Measurements from ENCODE around the gene CR1. TPM values are rescaled to one million over a fixed set of nuclear protein-coding genes. Genes with fewer than 3 reads are reported as not detected.

Gene CR1
- total RNA-seq, 4 donors from 2014 or later, result 0.56 to 1.0 (median 0.66) TPM

- WGBS, result 100% methylated on average over 1 of the region's 1 CpG
- DNase-seq (ENCODE audit: low spot score in 2 of 2), result no peak
- peaks cover 56% of the 10 kb centered on the region for H3K27me3 ChIP-seq
- H3K4me1 ChIP-seq, result peaks cover 10% of the 10 kb centered on the region
- no peak overlapping the region for H3K27ac ChIP-seq
- H3K9me3 ChIP-seq, result no peaks in the 10 kb centered on the region
- no peak overlapping the region for H3K4me3 ChIP-seq
- TF ChIP-seq POLR2AphosphoS5 (IDR thresholded peaks at IDR 0.05) (no peak), POLR2A (IDR thresholded peaks at IDR 0.05) (no peak), CTCF (IDR thresholded peaks at IDR 0.05) (no peak), EP300 (IDR thresholded peaks at IDR 0.05) (no peak)
- H3K36me3 ChIP-seq, result no peaks in the 10 kb centered on the region
Measured at GRCh38 chr1:207666342-207666741, 170.4 kb downstream of the CR1 start.

GRCh38 chr1:207669528-207670009 is 173.6 kb downstream of the CR1 start:
- H3K36me3 ChIP-seq, result no peaks in the 10 kb centered on the region
- DNase-seq (ENCODE audit: low spot score in 2 of 2), result no peak
- WGBS, result 13% methylated on average over 9 of the region's 44 CpGs
- H3K27ac ChIP-seq, result no peak overlapping the region
- no peaks in the 10 kb centered on the region for H3K9me3 ChIP-seq
- H3K4me3 ChIP-seq, result peak overlapping the region; percentile 31
- H3K4me1 ChIP-seq, result peaks cover 10% of the 10 kb centered on the region
- peaks cover 74% of the 10 kb centered on the region for H3K27me3 ChIP-seq
- no peak for TF ChIP-seq POLR2AphosphoS5 (IDR thresholded peaks at IDR 0.05)
- no peak for TF ChIP-seq CTCF (IDR thresholded peaks at IDR 0.05)
- no peak for TF ChIP-seq POLR2A (IDR thresholded peaks at IDR 0.05)
- TF ChIP-seq EP300 (IDR thresholded peaks at IDR 0.05), result no peak

- 85% methylated on average over 3 of the region's 3 CpGs for WGBS
- Histone ChIP-seq H3K4me1 (peaks cover 10% of the 10 kb centered on the region), H3K4me3 (no peak overlapping the region), H3K27ac (no peak overlapping the region), H3K36me3 (no peaks in the 10 kb centered on the region), H3K9me3 (no peaks in the 10 kb centered on the region), H3K27me3 (peaks cover 71% of the 10 kb centered on the region)
- DNase-seq (ENCODE audit: low spot score in 2 of 2), result no peak
- TF ChIP-seq CTCF (IDR thresholded peaks at IDR 0.05) (no peak), EP300 (IDR thresholded peaks at IDR 0.05) (no peak), POLR2AphosphoS5 (IDR thresholded peaks at IDR 0.05) (no peak), POLR2A (IDR thresholded peaks at IDR 0.05) (no peak)
Measured at GRCh38 chr1:207670192-207670591, 174.2 kb downstream of the CR1 start.

GRCh38 chr1:207670997-207671396 is 175.0 kb downstream of the CR1 start:
- 43% methylated on average over 3 of the region's 3 CpGs for WGBS
- Histone ChIP-seq H3K4me1 (peaks cover 10% of the 10 kb centered on the region), H3K9me3 (no peaks in the 10 kb centered on the region), H3K4me3 (no peak overlapping the region), H3K27ac (no peak overlapping the region), H3K36me3 (no peaks in the 10 kb centered on the region), H3K27me3 (peaks cover 63% of the 10 kb centered on the region)
- no peak for DNase-seq (ENCODE audit: low spot score in 2 of 2)
- TF ChIP-seq CTCF (IDR thresholded peaks at IDR 0.05), result no peak
- no peak for TF ChIP-seq POLR2AphosphoS5 (IDR thresholded peaks at IDR 0.05)
- TF ChIP-seq EP300 (IDR thresholded peaks at IDR 0.05), result no peak
- TF ChIP-seq POLR2A (IDR thresholded peaks at IDR 0.05), result no peak

- no peaks in the 10 kb centered on the region for H3K9me3 ChIP-seq
- no peak overlapping the region for H3K4me3 ChIP-seq
- DNase-seq (ENCODE audit: low spot score in 2 of 2), result no peak
- H3K36me3 ChIP-seq, result no peaks in the 10 kb centered on the region
- H3K4me1 ChIP-seq, result peaks cover 10% of the 10 kb centered on the region
- peaks cover 50% of the 10 kb centered on the region for H3K27me3 ChIP-seq
- WGBS, result 26% methylated on average over 5 of the region's 5 CpGs
- no peak overlapping the region for H3K27ac ChIP-seq
- TF ChIP-seq POLR2AphosphoS5 (IDR thresholded peaks at IDR 0.05) (no peak), CTCF (IDR thresholded peaks at IDR 0.05) (peak in 1 of 2 donors; percentile 23)
Measured at GRCh38 chr1:207672522-207673130, 176.7 kb downstream of the CR1 start.
